ENCODE measurements around the gene MEGF11. TPM values are rescaled to one million over a fixed set of nuclear protein-coding genes. Genes with fewer than 3 reads are reported as not detected.

Gene MEGF11
- total RNA-seq, 4 donors from 2014 or later, result 0.20 TPM; not detected in 3

GRCh38 chr15:66147440-66147839 lies 106.1 kb downstream of the MEGF11 start:
- no peaks in the 10 kb centered on the region for H3K36me3 ChIP-seq
- no peak overlapping the region for H3K4me3 ChIP-seq (replicated peaks in 1 of 3)
- intact Hi-C loops (cut with DNase I), result no loop called here
- no peak overlapping the region for H3K27ac ChIP-seq
- 89 to 97% methylated on average over 3 of the region's 3 CpGs for WGBS, 2 donors
- no peaks in the 10 kb centered on the region for H3K27me3 ChIP-seq
- no peaks in the 10 kb centered on the region for H3K4me1 ChIP-seq
- TF ChIP-seq POLR2A (IDR thresholded peaks at IDR 0.05), result no peak
- H3K9me3 ChIP-seq, result no peaks in the 10 kb centered on the region
- DNase-seq, result no peak

- no peak for TF ChIP-seq POLR2A (IDR thresholded peaks at IDR 0.05)
- TF ChIP-seq CTCF (IDR thresholded peaks at IDR 0.05), result no peak
- WGBS, 2 donors, result 56 to 67% methylated on average over 6 of the region's 6 CpGs
- Histone ChIP-seq H3K36me3 (no peaks in the 10 kb centered on the region), H3K4me3 (replicated peaks in 1 of 3) (no peak overlapping the region), H3K4me1 (no peaks in the 10 kb centered on the region), H3K27me3 (no peaks in the 10 kb centered on the region), H3K27ac (no peak overlapping the region), H3K9me3 (no peaks in the 10 kb centered on the region)
- no peak for DNase-seq
- intact Hi-C loops (cut with DNase I), result no loop called here
Observed at GRCh38 chr15:66145726-66146182, 107.8 kb downstream of the MEGF11 start.

GRCh38 chr15:66144978-66145725 lies 108.4 kb downstream of the MEGF11 start:
- Histone ChIP-seq H3K9me3 (no peaks in the 10 kb centered on the region), H3K4me1 (no peaks in the 10 kb centered on the region), H3K27me3 (no peaks in the 10 kb centered on the region), H3K36me3 (no peaks in the 10 kb centered on the region), H3K4me3 (replicated peaks in 1 of 3) (no peak overlapping the region), H3K27ac (no peak overlapping the region)
- TF ChIP-seq CTCF (IDR thresholded peaks at IDR 0.05) (no peak), POLR2A (IDR thresholded peaks at IDR 0.05) (no peak)
- intact Hi-C loops (cut with DNase I), result no loop called here
- DNase-seq, result no peak
- 76 to 81% methylated on average over 8 of the region's 8 CpGs for WGBS, 2 donors

- Histone ChIP-seq H3K4me3 (replicated peaks in 1 of 3) (no peak overlapping the region), H3K36me3 (no peaks in the 10 kb centered on the region), H3K27me3 (no peaks in the 10 kb centered on the region), H3K4me1 (no peaks in the 10 kb centered on the region), H3K27ac (no peak overlapping the region), H3K9me3 (no peaks in the 10 kb centered on the region)
- intact Hi-C loops (cut with DNase I), result no loop called here
- 84 to 86% methylated on average over 11 of the region's 11 CpGs for WGBS, 2 donors
- DNase-seq, result no peak
- TF ChIP-seq CTCF (IDR thresholded peaks at IDR 0.05), result no peak
- no peak for TF ChIP-seq POLR2A (IDR thresholded peaks at IDR 0.05)
Observed at GRCh38 chr15:66142285-66142684, 111.3 kb downstream of the MEGF11 start.

- Histone ChIP-seq H3K27me3 (no peaks in the 10 kb centered on the region), H3K4me1 (no peaks in the 10 kb centered on the region), H3K9me3 (no peaks in the 10 kb centered on the region), H3K4me3 (replicated peaks in 1 of 3) (no peak overlapping the region), H3K27ac (no peak overlapping the region), H3K36me3 (no peaks in the 10 kb centered on the region)
- WGBS, 2 donors, result 88 to 96% methylated on average over 11 of the region's 11 CpGs
- no peak for DNase-seq
- intact Hi-C loops (cut with DNase I), result no loop called here
- TF ChIP-seq CTCF (IDR thresholded peaks at IDR 0.05) (no peak), POLR2A (IDR thresholded peaks at IDR 0.05) (no peak)
Observed at GRCh38 chr15:66139591-66140207, 113.9 kb downstream of the MEGF11 start.
